ENCODE results near the gene TCEANC2.
"Not testable (repeated sequence)": the region's sequence is repeated elsewhere in the genome, so short reads cannot be mapped to it uniquely, and the experiment has no call there.

The TCEANC2 gene

DNA sequence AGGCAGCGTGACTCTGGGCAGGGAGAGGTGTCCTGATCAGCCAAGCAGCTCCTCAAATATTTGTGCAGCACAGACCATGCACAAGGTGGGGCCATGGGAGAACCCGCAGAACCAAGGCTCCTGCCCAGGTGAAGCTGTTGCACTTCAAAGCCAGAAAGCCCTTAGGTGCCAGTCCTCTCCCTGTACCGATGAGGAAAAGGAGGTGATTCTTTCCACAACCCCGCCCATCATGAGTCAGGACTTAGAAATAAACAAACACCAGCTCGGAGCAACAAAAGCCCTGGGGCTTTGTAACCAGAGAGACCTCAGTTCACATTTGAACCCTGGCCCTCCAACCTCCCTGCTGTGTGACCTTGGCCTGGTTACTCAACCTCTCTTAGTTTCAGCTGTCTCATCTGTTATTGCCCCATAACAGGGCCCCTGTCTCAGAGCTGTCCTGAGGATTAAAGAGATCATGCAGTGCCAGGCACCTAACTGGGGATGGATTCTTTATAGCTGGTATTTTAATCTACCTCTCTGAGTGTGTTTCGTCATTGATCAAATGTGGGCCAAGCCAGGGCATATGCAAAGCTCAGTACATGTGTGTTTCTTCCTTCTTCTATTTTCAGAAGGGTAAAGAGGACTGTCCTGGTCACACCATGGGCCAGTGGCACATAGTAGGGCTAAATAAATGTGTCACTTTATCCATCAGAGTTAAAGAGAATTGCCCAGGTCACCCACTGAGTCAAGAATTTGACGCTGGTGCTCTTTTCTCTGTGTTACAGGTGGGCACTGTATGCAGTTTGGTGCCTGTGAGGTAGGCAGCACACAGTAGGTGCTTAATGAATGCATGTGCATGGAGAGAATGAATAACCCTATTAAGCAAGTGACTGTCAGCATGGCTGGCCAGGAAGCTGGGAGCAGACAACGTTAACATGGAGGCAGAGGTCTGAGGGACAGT is 36.8 kb upstream of the TCEANC2 start:
- FAIRE-seq, result no peak
- TF ChIP-seq, protein P1, sequence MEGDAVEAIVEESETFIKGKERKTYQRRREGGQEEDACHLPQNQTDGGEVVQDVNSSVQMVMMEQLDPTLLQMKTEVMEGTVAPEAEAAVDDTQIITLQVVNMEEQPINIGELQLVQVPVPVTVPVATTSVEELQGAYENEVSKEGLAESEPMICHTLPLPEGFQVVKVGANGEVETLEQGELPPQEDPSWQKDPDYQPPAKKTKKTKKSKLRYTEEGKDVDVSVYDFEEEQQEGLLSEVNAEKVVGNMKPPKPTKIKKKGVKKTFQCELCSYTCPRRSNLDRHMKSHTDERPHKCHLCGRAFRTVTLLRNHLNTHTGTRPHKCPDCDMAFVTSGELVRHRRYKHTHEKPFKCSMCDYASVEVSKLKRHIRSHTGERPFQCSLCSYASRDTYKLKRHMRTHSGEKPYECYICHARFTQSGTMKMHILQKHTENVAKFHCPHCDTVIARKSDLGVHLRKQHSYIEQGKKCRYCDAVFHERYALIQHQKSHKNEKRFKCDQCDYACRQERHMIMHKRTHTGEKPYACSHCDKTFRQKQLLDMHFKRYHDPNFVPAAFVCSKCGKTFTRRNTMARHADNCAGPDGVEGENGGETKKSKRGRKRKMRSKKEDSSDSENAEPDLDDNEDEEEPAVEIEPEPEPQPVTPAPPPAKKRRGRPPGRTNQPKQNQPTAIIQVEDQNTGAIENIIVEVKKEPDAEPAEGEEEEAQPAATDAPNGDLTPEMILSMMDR (IDR thresholded peaks at IDR 0.05; ENCODE audit: insufficient read depth, missing control alignments), result no peak
- DNase-seq (ENCODE audit: insufficient read length, low spot score), result no peak

DNA sequence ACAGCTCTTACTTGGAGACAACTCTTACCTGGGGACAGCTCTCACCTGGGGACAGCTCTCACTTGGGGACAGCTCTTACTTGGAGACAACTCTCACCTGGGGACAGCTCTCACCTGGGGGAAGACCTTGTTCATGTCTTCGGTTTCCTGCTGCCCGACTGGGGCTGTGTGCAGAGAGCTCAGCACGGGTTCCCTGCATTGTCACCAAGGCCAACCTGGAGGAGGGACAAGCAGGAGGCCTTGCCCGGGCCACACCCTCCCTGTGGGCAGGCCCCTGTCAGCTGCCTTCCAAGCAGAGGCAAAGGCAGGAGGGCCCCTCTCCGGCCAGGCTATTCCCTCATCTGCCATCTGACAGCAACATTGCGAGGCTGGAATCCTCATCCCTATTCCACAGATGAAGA is 35.4 kb upstream of the TCEANC2 start, which contains the start of gene LDLRAD1:
LDLRAD1 (minus strand) TSS at position 208 of the 400 bp plus-strand sequence; CDS start at position 134, 74 bp downstream.
- no peak for FAIRE-seq
- TF ChIP-seq, protein P1 (IDR thresholded peaks at IDR 0.05; ENCODE audit: insufficient read depth, missing control alignments), result no peak
- no peak for DNase-seq (ENCODE audit: insufficient read length, low spot score)

DNA sequence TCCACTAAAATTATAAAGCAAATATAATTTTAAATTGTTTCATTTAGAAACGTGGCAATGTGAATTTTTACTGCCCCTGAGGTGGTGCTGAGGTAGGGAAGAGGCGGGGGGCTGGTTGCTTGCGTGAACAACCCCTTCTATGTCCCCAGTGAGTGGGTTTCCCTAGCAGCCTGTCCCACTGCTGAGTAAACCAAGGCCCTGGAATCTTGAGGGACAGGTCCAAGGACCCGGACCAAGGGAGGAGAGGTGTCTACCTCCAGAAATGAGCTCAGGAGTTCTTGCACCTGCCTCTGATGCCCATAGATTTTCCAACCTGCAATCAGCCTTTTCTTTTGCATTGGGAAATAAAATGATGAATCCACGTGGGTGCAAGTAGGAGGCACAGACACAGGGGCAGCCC is 34.8 kb upstream of the TCEANC2 start:
- TF ChIP-seq, protein P1 (IDR thresholded peaks at IDR 0.05; ENCODE audit: insufficient read depth, missing control alignments), result no peak
- DNase-seq (ENCODE audit: insufficient read length, low spot score) (no peak), FAIRE-seq (no peak)

DNA sequence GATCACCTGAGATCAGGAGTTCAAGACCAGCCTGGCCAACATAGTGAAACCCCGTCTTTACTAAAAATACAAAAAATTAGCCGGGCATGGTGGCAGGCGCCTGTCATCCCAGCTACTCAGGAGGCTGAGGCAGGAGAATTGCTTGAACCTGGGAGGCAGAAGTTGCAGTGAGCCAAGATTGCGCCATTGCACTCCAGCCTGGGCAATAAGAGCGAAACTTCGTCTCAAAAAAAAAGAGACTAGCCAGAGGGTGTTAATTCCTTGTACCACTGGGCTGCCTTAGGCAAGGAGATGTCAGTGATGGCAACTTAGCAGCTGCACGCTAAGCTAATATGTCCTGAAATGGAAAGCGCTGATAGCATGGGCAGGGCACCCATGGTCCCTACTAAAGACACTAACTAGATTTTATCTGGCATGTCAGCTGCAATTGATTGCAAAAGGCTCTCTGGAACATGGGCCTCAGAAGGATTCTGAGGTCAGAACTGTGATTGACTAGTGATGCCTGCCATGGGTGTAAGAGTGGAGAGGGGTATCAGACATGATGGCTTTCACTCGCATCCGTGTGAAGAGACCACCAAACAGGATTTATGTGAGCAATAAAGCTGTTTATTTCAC is 33.7 kb upstream of the TCEANC2 start:
- DNase-seq (ENCODE audit: insufficient read length, low spot score); FAIRE-seq: not testable (repeated sequence)

DNA sequence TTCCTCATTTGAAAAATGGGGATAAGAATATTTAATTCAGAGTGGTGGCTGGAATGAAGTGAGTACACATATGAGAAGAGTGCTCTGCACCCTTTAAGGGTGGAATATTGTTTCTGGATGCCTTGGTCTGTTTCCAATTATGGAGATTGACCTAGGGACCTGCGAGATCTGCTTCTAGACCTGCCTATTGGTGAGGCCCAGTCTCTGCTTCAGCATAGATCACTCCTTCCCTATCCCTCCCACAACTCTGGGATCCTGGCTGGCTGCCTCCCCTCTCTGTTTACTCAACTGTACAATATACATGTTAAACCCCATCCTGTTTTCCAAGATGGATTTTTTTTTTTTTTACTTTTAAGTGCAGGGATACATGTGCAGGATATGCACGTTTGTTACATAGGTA is 29.1 kb upstream of the TCEANC2 start:
- no peak for DNase-seq (ENCODE audit: insufficient read length, low spot score)
- TF ChIP-seq, protein P1 (IDR thresholded peaks at IDR 0.05; ENCODE audit: insufficient read depth, missing control alignments), result no peak
- FAIRE-seq, result no peak

DNA sequence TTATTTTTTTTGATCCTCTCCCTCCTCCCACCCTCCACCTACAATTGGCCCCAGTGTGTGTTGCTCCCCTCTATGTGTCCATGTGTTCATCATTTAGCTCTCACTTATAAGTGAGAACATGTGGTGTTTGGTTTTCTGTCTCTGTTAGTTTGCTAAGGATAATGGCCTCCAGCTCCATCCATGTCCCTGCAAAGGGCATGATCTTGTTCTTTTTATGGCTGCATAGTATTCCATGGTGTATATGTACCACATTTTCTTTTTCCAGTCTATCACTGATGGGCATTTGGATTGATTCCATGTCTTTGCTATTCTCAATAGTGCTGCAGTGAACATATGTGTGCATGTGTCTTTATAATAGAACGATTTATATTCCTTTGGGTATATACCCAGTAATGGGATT is 28.6 kb upstream of the TCEANC2 start:
- not testable (repeated sequence) for DNase-seq (ENCODE audit: insufficient read length, low spot score); FAIRE-seq

DNA sequence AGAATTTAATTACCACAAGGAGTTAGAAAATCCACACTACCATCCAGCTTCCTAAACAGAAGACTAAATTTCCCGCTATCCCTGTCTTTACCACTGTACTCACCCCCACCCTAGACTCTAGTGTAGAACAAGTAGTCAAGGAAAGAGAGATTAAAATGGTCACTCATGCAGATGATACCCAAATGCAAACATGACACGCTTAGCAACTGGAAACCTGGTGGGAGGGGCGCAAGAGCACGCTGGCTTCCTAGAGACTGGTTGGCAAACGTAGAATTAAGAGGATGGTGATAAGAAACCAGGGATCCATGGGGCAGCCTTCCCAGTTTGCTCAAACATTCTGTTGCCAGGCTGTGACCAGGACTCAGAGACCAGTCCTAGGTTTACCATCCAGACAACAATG is 25.6 kb upstream of the TCEANC2 start:
- no peak for DNase-seq (ENCODE audit: insufficient read length, low spot score)
- no peak for FAIRE-seq
- TF ChIP-seq, protein P1 (IDR thresholded peaks at IDR 0.05; ENCODE audit: insufficient read depth, missing control alignments), result no peak
